BJ (cell line): Measurements from ENCODE around the gene SRRM5. TPM values are rescaled to one million over a fixed set of nuclear protein-coding genes. Genes with fewer than 3 reads are reported as not detected.

Source experiments
- CTCF ChIA-PET: fragments of 350-600 bp; formaldehyde crosslinking; extraction: SDS; loops from one replicate; lab custom pipeline; 2021; ENCODE audit warnings: antibody characterized with exemption, inconsistent platforms; lab: Yijun Ruan, JAX
- POLR2A ChIA-PET: fragments of 300-600 bp; sonication (Branson Sonifier 250); formaldehyde crosslinking; extraction: SDS; loops from one replicate; lab custom pipeline; 2021; ENCODE audit warnings: antibody characterized with exemption; lab: Charles Lee
- DNase-seq: peaks from one replicate; pipeline ENCODE4 v3.0.0-alpha.2; 2011; ENCODE audit warnings: low read depth
- H3K27me3 ChIP-seq: 2 replicates; pipeline ENCODE4 v1.6.0; 2011; ENCODE audit warnings: low read length; ENCODE audit not compliant: control insufficient read depth, insufficient read depth
- H3K36me3 ChIP-seq: 2 replicates; pipeline ENCODE4 v1.5.1; 2011; ENCODE audit warnings: low read length; ENCODE audit not compliant: control insufficient read depth, insufficient read depth
- H3K4me3 ChIP-seq: 2 replicates; pipeline ENCODE4 v1.5.1; 2011; ENCODE audit warnings: low read depth, mild to moderate bottlenecking, control low read depth, low read length
- polyA minus RNA-seq: library from RNA; depleted of rRNA, polyadenylated mRNA; stranded (reverse); fragments of >200 nt; gene quantifications from 2 replicates; pipeline ENCODE4 v1.2.3, GENCODE V29; 2011; rRNA and poly(A)+ RNA removed
- polyA plus RNA-seq: library from polyadenylated mRNA; depleted of rRNA; stranded (reverse); fragments of >200 nt; gene quantifications from 2 replicates; pipeline ENCODE4 v1.2.3, GENCODE V29; 2011; rRNA removed
- TF ChIP-seq, protein P1 (sequence below): IDR thresholded peaks from 2 replicates; pipeline ENCODE4 v1.5.1; 2011; ENCODE audit warnings: low read depth, mild to moderate bottlenecking, control low read depth, inconsistent platforms, low read length, moderate library complexity; ENCODE audit not compliant: insufficient read depth

Gene SRRM5
- polyA plus RNA-seq = 0.04 and 0.06 TPM in 2 replicates
- polyA minus RNA-seq = 0.09 TPM in 1 of 2 replicates, not detected in the other

DNA sequence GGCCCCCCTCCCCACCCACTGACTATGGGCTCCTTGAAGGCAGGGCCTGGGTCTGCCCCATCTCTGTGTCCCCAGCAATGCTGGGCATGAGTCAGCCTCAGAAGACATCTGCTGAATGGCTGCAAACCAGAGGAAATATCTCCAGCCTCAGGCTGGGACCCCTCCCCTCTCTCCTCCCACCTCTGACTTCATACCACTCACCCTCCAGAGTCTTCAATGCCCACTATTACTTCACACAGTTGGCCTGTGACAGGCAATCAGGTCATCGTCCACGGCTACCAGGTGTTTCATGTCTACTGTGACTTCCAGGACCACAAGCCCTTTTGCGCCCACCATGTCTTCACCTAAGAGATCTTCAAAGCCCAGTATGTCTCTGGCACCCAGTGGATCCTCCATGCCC, at the start of gene SRRM5:
SRRM5 (plus strand) TSS at position 301 of the 400 bp plus-strand sequence; CDS start at position 335, 34 bp downstream.
- no peak within 1 kb of the TSS for H3K4me3 ChIP-seq
- H3K27me3 ChIP-seq = no peaks in the 10 kb centered on the region
- ChIA-PET POLR2A (no interaction called here), CTCF (no interaction called here)
- TF ChIP-seq, protein P1, sequence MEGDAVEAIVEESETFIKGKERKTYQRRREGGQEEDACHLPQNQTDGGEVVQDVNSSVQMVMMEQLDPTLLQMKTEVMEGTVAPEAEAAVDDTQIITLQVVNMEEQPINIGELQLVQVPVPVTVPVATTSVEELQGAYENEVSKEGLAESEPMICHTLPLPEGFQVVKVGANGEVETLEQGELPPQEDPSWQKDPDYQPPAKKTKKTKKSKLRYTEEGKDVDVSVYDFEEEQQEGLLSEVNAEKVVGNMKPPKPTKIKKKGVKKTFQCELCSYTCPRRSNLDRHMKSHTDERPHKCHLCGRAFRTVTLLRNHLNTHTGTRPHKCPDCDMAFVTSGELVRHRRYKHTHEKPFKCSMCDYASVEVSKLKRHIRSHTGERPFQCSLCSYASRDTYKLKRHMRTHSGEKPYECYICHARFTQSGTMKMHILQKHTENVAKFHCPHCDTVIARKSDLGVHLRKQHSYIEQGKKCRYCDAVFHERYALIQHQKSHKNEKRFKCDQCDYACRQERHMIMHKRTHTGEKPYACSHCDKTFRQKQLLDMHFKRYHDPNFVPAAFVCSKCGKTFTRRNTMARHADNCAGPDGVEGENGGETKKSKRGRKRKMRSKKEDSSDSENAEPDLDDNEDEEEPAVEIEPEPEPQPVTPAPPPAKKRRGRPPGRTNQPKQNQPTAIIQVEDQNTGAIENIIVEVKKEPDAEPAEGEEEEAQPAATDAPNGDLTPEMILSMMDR = no peak
- H3K36me3 ChIP-seq = peaks cover 8% of the 10 kb centered on the region
- DNase-seq = no peak

DNA sequence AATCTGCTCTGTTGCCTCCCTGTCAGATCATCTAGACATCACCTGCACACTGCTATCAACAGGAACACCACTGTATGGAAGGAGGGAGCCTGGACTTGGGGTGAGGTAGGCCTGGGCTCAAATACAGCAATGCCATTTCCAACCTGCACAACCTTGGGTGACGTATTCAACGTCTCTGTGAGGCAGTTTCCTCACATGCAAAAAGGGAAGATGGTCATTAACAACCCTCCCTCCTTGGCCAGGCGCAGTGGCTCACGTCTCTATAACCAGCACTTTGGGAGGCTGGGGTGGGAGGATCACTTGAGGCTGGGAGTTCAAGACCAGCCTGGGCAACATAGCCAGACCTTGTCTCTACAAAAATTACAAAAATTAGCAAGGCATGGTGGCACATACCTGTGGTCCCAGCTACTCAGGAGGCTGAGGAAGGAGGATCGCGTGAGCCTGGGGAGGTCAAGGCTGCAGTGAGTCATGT, 49.6 kb upstream of the SRRM5 start:
- Histone ChIP-seq H3K27me3 (no peaks in the 10 kb centered on the region), H3K4me3 (no peak overlapping the region), H3K36me3 (peaks cover 2% of the 10 kb centered on the region)
- TF ChIP-seq, protein P1 = no peak
- DNase-seq = no peak
- CTCF ChIA-PET = interaction anchor here (1.3 kb wide), 1 partner anchor 7 kb away, joined by 3 read pairs; no protein-coding TSS in a partner anchor
- POLR2A ChIA-PET = no interaction called here

GRCh38 chr19:43562698-43563241, 49.1 kb upstream of the SRRM5 start:
- peak; percentile 26 for DNase-seq
- ChIA-PET POLR2A (no interaction called here), CTCF (interaction anchor here (1.3 kb wide), 1 partner anchor 8 kb away, joined by 3 read pairs; no protein-coding TSS in a partner anchor)
- H3K36me3 ChIP-seq = peaks cover 2% of the 10 kb centered on the region
- TF ChIP-seq, protein P1 = no peak
- no peak overlapping the region for H3K4me3 ChIP-seq
- H3K27me3 ChIP-seq = no peaks in the 10 kb centered on the region

DNA sequence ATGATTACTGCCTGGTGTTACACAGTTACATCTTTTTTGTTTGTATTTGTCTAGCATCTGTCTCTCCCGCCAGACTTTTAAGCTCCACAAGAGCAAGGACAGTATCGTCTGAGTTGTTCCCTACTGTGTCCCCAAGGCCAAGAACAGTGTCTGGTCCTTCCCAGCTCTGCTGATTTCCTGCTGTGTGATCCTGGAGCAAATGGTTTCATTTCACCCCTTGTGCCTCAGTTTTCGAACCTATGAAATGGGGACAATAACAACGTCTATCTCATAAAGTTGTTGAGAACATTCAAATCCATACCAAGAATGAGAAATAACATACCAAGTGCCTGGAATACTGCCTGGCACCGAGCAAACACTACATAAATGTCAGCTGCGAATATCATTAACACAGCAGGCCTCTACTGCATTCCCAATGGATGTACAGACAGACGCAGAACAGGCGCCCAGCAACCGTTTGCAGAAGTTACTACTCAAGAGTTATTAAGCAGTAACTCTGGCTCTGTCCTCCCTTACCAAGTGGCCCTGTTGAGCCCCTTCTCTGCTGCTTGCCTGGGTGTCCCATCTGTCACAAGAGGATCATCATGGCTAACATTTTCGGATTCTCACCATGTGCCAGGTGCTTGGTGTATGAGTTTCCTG, 48.0 kb upstream of the SRRM5 start:
- DNase-seq = no peak
- Histone ChIP-seq H3K36me3 (peaks cover 2% of the 10 kb centered on the region), H3K27me3 (no peaks in the 10 kb centered on the region), H3K4me3 (no peak overlapping the region)
- CTCF ChIA-PET = interaction anchor here (1.3 to 2.6 kb wide), 2 partner anchors 9 kb away, joined by 3 to 13 read pairs; no protein-coding TSS in a partner anchor
- POLR2A ChIA-PET = no interaction called here
- TF ChIP-seq, protein P1 = no peak

GRCh38 chr19:43564800-43565199, 47.1 kb upstream of the SRRM5 start:
- POLR2A ChIA-PET = no interaction called here
- CTCF ChIA-PET = interaction anchor here (0.6 to 2.6 kb wide), 4 partner anchors 10 to 733 kb away, joined by 3 to 13 read pairs (median 3); partner anchors contain the start of gene XRCC1
- peaks cover 2% of the 10 kb centered on the region for H3K36me3 ChIP-seq
- TF ChIP-seq, protein P1 = no peak
- H3K27me3 ChIP-seq = no peaks in the 10 kb centered on the region
- no peak for DNase-seq
- no peak overlapping the region for H3K4me3 ChIP-seq
